Measurements from ENCODE around the gene WNT10A.
"Not testable (repeated sequence)": the region's sequence is repeated elsewhere in the genome, so short reads cannot be mapped to it uniquely, and the experiment has no call there.

WNT10A gene

GRCh38 chr2:218893349-218894150 is 12.9 kb downstream of the WNT10A start:
- DNase-seq (ENCODE audit: low read depth in 2 of 2): no peak

GRCh38 chr2:218894151-218894879 is 13.7 kb downstream of the WNT10A start:
- DNase-seq (ENCODE audit: low read depth in 2 of 2): no peak

- no peak for DNase-seq (ENCODE audit: low read depth in 2 of 2)
Measured at GRCh38 chr2:218894880-218895157, 14.2 kb downstream of the WNT10A start.

- no peak for DNase-seq (ENCODE audit: low read depth in 2 of 2)
Measured at GRCh38 chr2:218895326-218895725, 14.7 kb downstream of the WNT10A start.

GRCh38 chr2:218895759-218896500 is 15.3 kb downstream of the WNT10A start:
- no peak for DNase-seq (ENCODE audit: low read depth in 2 of 2)

GRCh38 chr2:218896501-218897393 is 16.1 kb downstream of the WNT10A start:
- DNase-seq (ENCODE audit: low read depth in 2 of 2): peak; percentile 79 to 80

- no peak for DNase-seq (ENCODE audit: low read depth in 2 of 2)
Measured at GRCh38 chr2:218897394-218898108, 16.9 kb downstream of the WNT10A start.

- peak; percentile 57 to 81 for DNase-seq (ENCODE audit: low read depth in 2 of 2)
Measured at GRCh38 chr2:218898109-218898878, 17.6 kb downstream of the WNT10A start.

- no peak for DNase-seq (ENCODE audit: low read depth in 2 of 2)
Measured at GRCh38 chr2:218899147-218899546, 18.5 kb downstream of the WNT10A start.

GRCh38 chr2:218902427-218902826 is 21.8 kb downstream of the WNT10A start:
- no peak for DNase-seq (ENCODE audit: low read depth in 2 of 2)

GRCh38 chr2:218904176-218904575 is 23.5 kb downstream of the WNT10A start:
- no peak for DNase-seq (ENCODE audit: low read depth in 2 of 2)

GRCh38 chr2:218908721-218909619 is 28.3 kb downstream of the WNT10A start:
- DNase-seq (ENCODE audit: low read depth in 2 of 2): peak; percentile 82 to 91

- no peak for DNase-seq (ENCODE audit: low read depth in 2 of 2)
Measured at GRCh38 chr2:218910741-218911140, 30.1 kb downstream of the WNT10A start.

GRCh38 chr2:218920504-218920903 is 39.9 kb downstream of the WNT10A start:
- DNase-seq (ENCODE audit: low read depth in 2 of 2): no peak

- DNase-seq (ENCODE audit: low read depth in 2 of 2): no peak
Measured at GRCh38 chr2:218924757-218925156, 44.1 kb downstream of the WNT10A start.

- no peak for DNase-seq (ENCODE audit: low read depth in 2 of 2)
Measured at GRCh38 chr2:218925434-218925833, 44.8 kb downstream of the WNT10A start.

- DNase-seq (ENCODE audit: low read depth in 2 of 2): no peak
Measured at GRCh38 chr2:218927422-218927821, 46.8 kb downstream of the WNT10A start.

- no peak for DNase-seq (ENCODE audit: low read depth in 2 of 2)
Measured at GRCh38 chr2:218927876-218928275, 47.2 kb downstream of the WNT10A start.

- not testable (repeated sequence) for DNase-seq (ENCODE audit: low read depth in 2 of 2)
Measured at GRCh38 chr2:218930488-218930887, 49.8 kb downstream of the WNT10A start.

All from stimulated activated CD4-positive, alpha-beta T cell treated with anti-CD3 and anti-CD28 coated beads, Interleukin-12 subunit alpha, Interleukin-12 subunit beta, amount 100 ng/mL, for 24 hours (primary cell).